HG03571 (cell line): ENCODE data around the gene NME3.
"Not testable (repeated sequence)": the region's sequence is repeated elsewhere in the genome, so short reads cannot be mapped to it uniquely, and the experiment has no call there.

Experiments
- ATAC-seq: cut with Tn5 transposase; IDR thresholded peaks from one replicate; pipeline ENCODE4 v1.9.1; 2021; ENCODE audit not compliant: unreplicated experiment

NME3 gene

GRCh38 chr16:1771188-1771863 lies at the start of gene NME3:
NME3 (minus strand) TSS chr16:1771543; CDS start chr16:1771534, 9 bp downstream.
- ATAC-seq: no peak

- ATAC-seq: no peak
Measured at GRCh38 chr16:1820946-1821290, 49.6 kb upstream of the NME3 start.

- no peak for ATAC-seq
Measured at GRCh38 chr16:1820096-1820945, 49.0 kb upstream of the NME3 start.

- no peak for ATAC-seq
Measured at GRCh38 chr16:1819611-1820010, 48.3 kb upstream of the NME3 start.

GRCh38 chr16:1818873-1819525 lies 47.7 kb upstream of the NME3 start:
- ATAC-seq: no peak

GRCh38 chr16:1818204-1818872 lies 47.0 kb upstream of the NME3 start:
- ATAC-seq: no peak

- ATAC-seq: no peak
Measured at GRCh38 chr16:1817716-1818115, 46.4 kb upstream of the NME3 start.

- ATAC-seq: no peak
Measured at GRCh38 chr16:1817276-1817589, 45.9 kb upstream of the NME3 start.

- ATAC-seq: no peak
Measured at GRCh38 chr16:1816396-1817275, 45.3 kb upstream of the NME3 start.

- ATAC-seq: no peak
Measured at GRCh38 chr16:1815461-1815860, 44.1 kb upstream of the NME3 start.

- no peak for ATAC-seq
Measured at GRCh38 chr16:1812732-1813163, 41.4 kb upstream of the NME3 start.

- ATAC-seq: no peak
Measured at GRCh38 chr16:1810536-1810935, 39.2 kb upstream of the NME3 start.

GRCh38 chr16:1810106-1810505 lies 38.8 kb upstream of the NME3 start:
- ATAC-seq: no peak

GRCh38 chr16:1809281-1809801 lies 38.0 kb upstream of the NME3 start:
- no peak for ATAC-seq

GRCh38 chr16:1808691-1809090 lies 37.3 kb upstream of the NME3 start:
- no peak for ATAC-seq

GRCh38 chr16:1807626-1808025 lies 36.3 kb upstream of the NME3 start:
- ATAC-seq: no peak

- no peak for ATAC-seq
Measured at GRCh38 chr16:1800701-1801100, 29.4 kb upstream of the NME3 start.

GRCh38 chr16:1799263-1799662 lies 27.9 kb upstream of the NME3 start:
- ATAC-seq: not testable (repeated sequence)

GRCh38 chr16:1794908-1795666 lies 23.7 kb upstream of the NME3 start:
- ATAC-seq: no peak
